A673 (cell line): ENCODE data around the gene ARHGAP24. TPM values are rescaled to one million over a fixed set of nuclear protein-coding genes. Genes with fewer than 3 reads are reported as not detected.

Experiments
- BruUV-seq: library from RNA; stranded (reverse); fragments of 400-500 nt; replicated peaks from 2 replicates; lab custom pipeline; 2021; lab: Mats Ljungman, UMichigan
- CTCF ChIA-PET: fragments of 300-600 bp; sonication (Branson Sonifier 250); formaldehyde crosslinking; loops from one replicate; lab custom pipeline; 2022; ENCODE audit warnings: antibody characterized with exemption; lab: Charles Lee
- POLR2A ChIA-PET: fragments of 300-600 bp; sonication (Branson Sonifier 250); formaldehyde crosslinking; loops from one replicate; lab custom pipeline; 2022; ENCODE audit warnings: antibody characterized with exemption; ENCODE audit not compliant: low non-redundant PET; lab: Charles Lee
- DNase-seq: peaks from one replicate; pipeline ENCODE4 v3.0.0-alpha.2; 2015; ENCODE audit warnings: low spot score
- H3K27ac ChIP-seq: fragments of 200-600 bp; sonication (generic); 2 replicates; pipeline ENCODE4 v1.5.1; 2016; ENCODE audit warnings: mixed run types, low read depth, mild to moderate bottlenecking, mixed read lengths, antibody characterized with exemption, low read length; ENCODE audit not compliant: poor library complexity, severe bottlenecking
- H3K27me3 ChIP-seq: fragments of 200-600 bp; sonication (generic); replicated peaks from 2 replicates; pipeline ENCODE4 v1.6.1; 2017; ENCODE audit warnings: mixed run types, low read depth, mild to moderate bottlenecking, mixed read lengths, antibody characterized with exemption, low read length; ENCODE audit not compliant: insufficient read depth, poor library complexity
- H3K36me3 ChIP-seq: fragments of 200-600 bp; sonication (generic); 2 replicates; pipeline ENCODE4 v1.6.1; 2016; ENCODE audit warnings: mixed run types, mild to moderate bottlenecking, mixed read lengths, antibody characterized with exemption, low read length; ENCODE audit not compliant: insufficient read depth, poor library complexity, severe bottlenecking
- H3K4me1 ChIP-seq: fragments of 200-600 bp; sonication (generic); 2 replicates; pipeline ENCODE4 v1.6.1; 2017; ENCODE audit warnings: mixed run types, mild to moderate bottlenecking, mixed read lengths, antibody characterized with exemption, low read length; ENCODE audit not compliant: insufficient read depth, poor library complexity, severe bottlenecking
- H3K4me3 ChIP-seq: fragments of 200-600 bp; sonication (generic); 2 replicates; pipeline ENCODE4 v1.5.1; 2016; ENCODE audit warnings: low read depth, mixed run types, mild to moderate bottlenecking, mixed read lengths, low read length; ENCODE audit not compliant: poor library complexity, severe bottlenecking
- H3K9me3 ChIP-seq: fragments of 200-600 bp; sonication (generic); 2 replicates; pipeline ENCODE4 v1.6.1; 2016; ENCODE audit warnings: mixed run types, low read depth, mild to moderate bottlenecking, mixed read lengths, antibody characterized with exemption, low read length; ENCODE audit not compliant: poor library complexity, severe bottlenecking
- CTCF ChIP-seq: fragments of 300-800, 200-600 bp; sonication (generic); conservative IDR thresholded peaks from 2 replicates; pipeline ENCODE4 v1.5.1; 2017; ENCODE audit warnings: low read depth, mild to moderate bottlenecking, antibody characterized with exemption, low read length, moderate library complexity, mixed read lengths
- EZH2 ChIP-seq: fragments of 200-600 bp; sonication (generic); IDR thresholded peaks from 2 replicates; pipeline ENCODE4 v1.6.1; 2017; ENCODE audit warnings: borderline replicate concordance, low read depth, mild to moderate bottlenecking, mixed read lengths, antibody characterized with exemption, low read length; ENCODE audit not compliant: poor library complexity, severe bottlenecking
- intact Hi-C: fragments of 100-400 bp; cut with micrococcal nuclease; formaldehyde crosslinking; loops from one replicate; pipeline ENCODE4 v1.10.0; 2022; ENCODE audit not compliant: unreplicated experiment
- total RNA-seq: library from RNA; stranded (reverse); gene quantifications from 2 replicates; pipeline ENCODE4 v1.2.3, GENCODE V29; 2021

Gene ARHGAP24
- total RNA-seq, 1 experiment from 2014 or later, result 5.8 TPM

DNA sequence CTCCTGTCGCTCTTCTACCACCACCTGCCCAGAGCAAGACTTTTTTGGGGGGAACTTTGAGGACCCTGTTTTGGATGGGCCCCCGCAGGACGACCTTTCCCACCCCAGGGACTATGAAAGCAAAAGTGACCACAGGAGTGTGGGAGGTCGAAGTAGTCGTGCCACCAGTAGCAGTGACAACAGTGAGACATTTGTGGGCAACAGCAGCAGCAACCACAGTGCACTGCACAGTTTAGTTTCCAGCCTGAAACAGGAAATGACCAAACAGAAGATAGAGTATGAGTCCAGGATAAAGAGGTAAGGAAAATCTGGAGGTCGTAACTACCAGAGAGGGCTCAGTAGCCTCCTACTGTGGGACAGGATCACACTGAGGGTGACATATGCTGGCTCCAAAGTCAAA, 520.4 kb downstream of the ARHGAP24 start:
- H3K36me3 ChIP-seq, result no peaks in the 10 kb centered on the region
- H3K4me3 ChIP-seq, result no peak overlapping the region
- no peaks in the 10 kb centered on the region for H3K27me3 ChIP-seq
- H3K4me1 ChIP-seq, result no peaks in the 10 kb centered on the region
- H3K27ac ChIP-seq, result no peak overlapping the region
- ChIA-PET POLR2A (interaction anchor here (0.6 kb wide), 1 partner anchor 101 kb away, joined by 3 read pairs; no protein-coding TSS in a partner anchor), CTCF (no interaction called here)
- no peak for TF ChIP-seq CTCF
- no peak for TF ChIP-seq EZH2
- no peak for DNase-seq
- intact Hi-C loops, result no loop called here
- no TSS peak for BruUV-seq
- H3K9me3 ChIP-seq, result no peaks in the 10 kb centered on the region

GRCh38 chr4:86001591-86001990, 526.6 kb downstream of the ARHGAP24 start:
- ChIA-PET CTCF (no interaction called here), POLR2A (no interaction called here)
- no TSS peak for BruUV-seq
- intact Hi-C loops, result no loop called here
- no peaks in the 10 kb centered on the region for H3K9me3 ChIP-seq
- H3K36me3 ChIP-seq, result no peaks in the 10 kb centered on the region
- H3K4me3 ChIP-seq, result no peak overlapping the region
- H3K4me1 ChIP-seq, result no peaks in the 10 kb centered on the region
- no peak overlapping the region for H3K27ac ChIP-seq
- TF ChIP-seq EZH2, result no peak
- no peak for TF ChIP-seq CTCF
- DNase-seq, result no peak
- no peaks in the 10 kb centered on the region for H3K27me3 ChIP-seq

GRCh38 chr4:86004030-86004429, 529.1 kb downstream of the ARHGAP24 start:
- Histone ChIP-seq H3K9me3 (no peaks in the 10 kb centered on the region), H3K4me1 (no peaks in the 10 kb centered on the region), H3K36me3 (no peaks in the 10 kb centered on the region), H3K27ac (no peak overlapping the region), H3K4me3 (no peak overlapping the region), H3K27me3 (no peaks in the 10 kb centered on the region)
- ChIA-PET CTCF (no interaction called here), POLR2A (no interaction called here)
- TF ChIP-seq EZH2, result no peak
- no peak for TF ChIP-seq CTCF
- no peak for DNase-seq
- intact Hi-C loops, result no loop called here
- BruUV-seq, result no TSS peak
